ENCODE results near the gene PRDM16.

GRCh38 chr1:3135073-3135702 lies 66.2 kb downstream of the PRDM16 start:
- TF ChIP-seq CTCF (IDR thresholded peaks at IDR 0.05; ENCODE audit: low read length), result no peak
- no peak for TF ChIP-seq EZH2phosphoT487 (IDR thresholded peaks at IDR 0.05; ENCODE audit: low read length)
